Osteocyte (in vitro differentiated cells): ENCODE data around the gene MRGPRD. TPM values are rescaled to one million over a fixed set of nuclear protein-coding genes. Genes with fewer than 3 reads are reported as not detected.
A peak's percentile ranks its signal among the peaks of the same experiment; 100 is the strongest.

Source experiments
- DNase-seq: peaks from one replicate; pipeline ENCODE4 v3.0.0; 2021; ENCODE audit warnings: mixed read lengths; ENCODE audit not compliant: unreplicated experiment; ENCODE audit errors: extremely low spot score
- H3K27ac Mint-ChIP-seq: one replicate; pipeline ENCODE4 v1.8.0; 2021; ENCODE audit warnings: mild to moderate bottlenecking, mixed read lengths; ENCODE audit not compliant: unreplicated experiment
- H3K27me3 Mint-ChIP-seq: one replicate; pipeline ENCODE4 v1.8.0; 2021; ENCODE audit warnings: mixed read lengths; ENCODE audit not compliant: unreplicated experiment
- H3K36me3 Mint-ChIP-seq: one replicate; pipeline ENCODE4 v1.8.0; 2021; ENCODE audit warnings: mixed read lengths; ENCODE audit not compliant: unreplicated experiment
- H3K4me1 Mint-ChIP-seq: one replicate; pipeline ENCODE4 v1.8.0; 2021; ENCODE audit warnings: mixed read lengths; ENCODE audit not compliant: unreplicated experiment
- H3K4me3 Mint-ChIP-seq: one replicate; pipeline ENCODE4 v1.8.0; 2021; ENCODE audit warnings: mild to moderate bottlenecking, moderate library complexity, mixed read lengths; ENCODE audit not compliant: unreplicated experiment
- H3K9me3 Mint-ChIP-seq: one replicate; pipeline ENCODE4 v1.8.0; 2021; ENCODE audit warnings: mixed read lengths; ENCODE audit not compliant: unreplicated experiment
- CTCF ChIP-seq: fragments of 200-600 bp; sonication (generic); IDR thresholded peaks from 2 replicates; pipeline ENCODE4 v1.5.0; 2021; ENCODE audit warnings: antibody characterized with exemption, mild to moderate bottlenecking, moderate library complexity
- total RNA-seq: library from RNA; stranded (reverse); gene quantifications from 2 replicates; pipeline ENCODE4 v1.2.1, GENCODE V29; 2021

MRGPRD gene
- total RNA-seq, 1 donor from 2014 or later = not detected

- H3K4me3 Mint-ChIP-seq = no peak overlapping the region
- no peaks in the 10 kb centered on the region for H3K9me3 Mint-ChIP-seq
- peaks cover 3% of the 10 kb centered on the region for H3K27me3 Mint-ChIP-seq
- no peak overlapping the region for H3K27ac Mint-ChIP-seq
- H3K4me1 Mint-ChIP-seq = peaks cover 55% of the 10 kb centered on the region
- no peak for TF ChIP-seq CTCF
- no peaks in the 10 kb centered on the region for H3K36me3 Mint-ChIP-seq
- DNase-seq = no peak
These were observed 16.6 kb upstream of the MRGPRD start for GRCh38 chr11:68997124-68997994.

DNA sequence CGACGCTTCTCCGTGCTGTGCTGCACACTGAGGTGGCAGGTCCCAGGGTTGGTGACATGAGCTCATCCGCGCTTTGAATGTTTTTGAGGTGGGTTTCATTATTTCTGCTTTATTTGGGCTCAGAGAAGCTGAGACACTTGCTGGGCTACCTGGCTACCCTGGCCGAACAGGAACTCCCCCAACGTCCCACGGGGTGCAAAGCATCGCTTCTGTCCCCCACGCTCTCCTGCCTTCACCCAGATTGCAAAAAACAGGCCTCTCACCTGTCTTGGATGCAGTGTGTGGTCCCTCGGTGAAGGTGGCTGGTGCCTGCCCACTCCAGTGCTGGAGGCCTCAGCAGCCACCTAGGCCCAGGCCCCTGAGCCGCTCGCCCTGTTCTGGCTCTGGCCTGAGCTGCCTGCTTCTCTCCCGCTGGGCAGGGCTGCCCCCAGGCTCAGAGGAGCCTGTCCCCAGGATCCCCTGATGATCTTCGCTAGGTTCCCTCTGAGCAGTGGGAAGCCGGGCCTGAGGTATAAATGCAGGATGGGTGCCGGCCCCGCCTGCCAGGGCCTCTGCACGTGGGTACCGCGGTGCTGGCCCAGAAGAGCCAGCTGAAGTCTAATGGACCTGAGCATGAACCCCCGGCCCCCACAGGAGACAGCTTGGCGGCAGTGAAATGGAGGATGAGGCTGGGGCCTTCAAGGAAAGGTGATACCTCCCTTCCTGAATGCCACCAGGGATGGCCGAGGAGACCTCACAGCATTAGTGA, 15.8 kb upstream of the MRGPRD start:
- Mint-ChIP-seq H3K4me1 (peaks cover 47% of the 10 kb centered on the region), H3K27ac (no peak overlapping the region), H3K4me3 (no peak overlapping the region), H3K36me3 (no peaks in the 10 kb centered on the region), H3K27me3 (peaks cover 9% of the 10 kb centered on the region), H3K9me3 (no peaks in the 10 kb centered on the region)
- TF ChIP-seq CTCF = no peak
- no peak for DNase-seq

- Mint-ChIP-seq H3K27ac (no peak overlapping the region), H3K36me3 (no peaks in the 10 kb centered on the region)
- no peak for DNase-seq
These were observed 14.1 kb upstream of the MRGPRD start for GRCh38 chr11:68994894-68995285.

GRCh38 chr11:68994161-68994893, 13.5 kb upstream of the MRGPRD start:
- Mint-ChIP-seq H3K27ac (no peak overlapping the region), H3K27me3 (peaks cover 20% of the 10 kb centered on the region), H3K9me3 (no peaks in the 10 kb centered on the region), H3K4me3 (no peak overlapping the region), H3K36me3 (no peaks in the 10 kb centered on the region), H3K4me1 (peaks cover 26% of the 10 kb centered on the region)
- DNase-seq = peak; percentile 76
- no peak for TF ChIP-seq CTCF

More at GRCh38 chr11:68994894-68995285, 14.1 kb upstream of the MRGPRD start:
- peaks cover 30% of the 10 kb centered on the region for H3K4me1 Mint-ChIP-seq
- no peaks in the 10 kb centered on the region for H3K9me3 Mint-ChIP-seq
- TF ChIP-seq CTCF = no peak
- H3K27me3 Mint-ChIP-seq = peaks cover 15% of the 10 kb centered on the region
- no peak overlapping the region for H3K4me3 Mint-ChIP-seq
